ENCODE results near the gene PNPLA7.

DNA sequence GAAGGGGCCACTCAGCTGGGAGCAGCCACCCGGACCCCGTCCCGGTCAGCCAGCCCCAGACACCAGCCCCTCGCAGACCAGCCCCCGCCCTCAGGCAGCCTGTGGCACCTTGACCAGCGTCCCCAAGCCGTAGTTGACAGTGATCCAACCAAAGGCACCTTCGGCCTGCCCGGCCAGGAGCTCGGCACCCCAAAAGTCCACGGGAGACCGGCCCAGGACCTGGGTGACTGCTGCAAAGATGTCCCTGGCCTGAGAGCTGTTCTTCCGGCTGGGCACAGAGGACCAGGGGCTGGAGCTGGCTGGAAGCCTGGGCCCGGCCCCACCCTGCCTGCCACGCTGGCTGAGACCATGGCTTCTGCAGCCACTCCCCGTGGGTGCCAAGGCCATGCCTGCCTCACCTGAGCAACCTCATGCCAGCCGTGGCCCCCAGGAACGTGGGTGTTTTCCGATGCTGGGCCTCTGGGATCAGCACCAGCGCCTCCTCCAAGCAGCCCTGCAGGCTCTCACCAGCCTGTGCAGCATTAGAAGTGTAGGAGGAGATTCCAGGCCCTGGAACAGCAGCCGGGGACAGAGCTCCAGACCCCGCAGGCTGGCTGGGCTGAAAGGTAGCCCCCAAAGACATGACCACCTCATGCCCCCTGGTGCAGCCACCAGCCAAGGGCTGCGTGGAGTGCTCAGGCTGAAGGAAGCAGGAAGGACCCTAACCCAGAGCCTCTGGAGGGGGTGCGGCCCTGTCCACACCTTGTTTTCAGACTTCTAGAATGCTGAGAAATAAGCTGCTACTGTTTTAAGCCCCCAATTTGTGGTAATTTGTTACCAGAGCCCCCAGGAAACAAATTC lies 113.2 kb downstream of the PNPLA7 start:
- TF ChIP-seq CTCF (IDR thresholded peaks at IDR 0.05) (no peak), EZH2 (IDR thresholded peaks at IDR 0.05; ENCODE audit: borderline replicate concordance, insufficient read depth, low read depth, low read length, poor library complexity, severe bottlenecking) (no peak)

Data from B cell (primary cell).